HG03378 (cell line): Measurements from ENCODE around the gene SDR39U1.

Experiments
- ATAC-seq: cut with Tn5 transposase; IDR thresholded peaks from one replicate; pipeline ENCODE4 v1.9.1; 2021; ENCODE audit warnings: mild to moderate bottlenecking, moderate library complexity; ENCODE audit not compliant: unreplicated experiment

Gene SDR39U1

DNA sequence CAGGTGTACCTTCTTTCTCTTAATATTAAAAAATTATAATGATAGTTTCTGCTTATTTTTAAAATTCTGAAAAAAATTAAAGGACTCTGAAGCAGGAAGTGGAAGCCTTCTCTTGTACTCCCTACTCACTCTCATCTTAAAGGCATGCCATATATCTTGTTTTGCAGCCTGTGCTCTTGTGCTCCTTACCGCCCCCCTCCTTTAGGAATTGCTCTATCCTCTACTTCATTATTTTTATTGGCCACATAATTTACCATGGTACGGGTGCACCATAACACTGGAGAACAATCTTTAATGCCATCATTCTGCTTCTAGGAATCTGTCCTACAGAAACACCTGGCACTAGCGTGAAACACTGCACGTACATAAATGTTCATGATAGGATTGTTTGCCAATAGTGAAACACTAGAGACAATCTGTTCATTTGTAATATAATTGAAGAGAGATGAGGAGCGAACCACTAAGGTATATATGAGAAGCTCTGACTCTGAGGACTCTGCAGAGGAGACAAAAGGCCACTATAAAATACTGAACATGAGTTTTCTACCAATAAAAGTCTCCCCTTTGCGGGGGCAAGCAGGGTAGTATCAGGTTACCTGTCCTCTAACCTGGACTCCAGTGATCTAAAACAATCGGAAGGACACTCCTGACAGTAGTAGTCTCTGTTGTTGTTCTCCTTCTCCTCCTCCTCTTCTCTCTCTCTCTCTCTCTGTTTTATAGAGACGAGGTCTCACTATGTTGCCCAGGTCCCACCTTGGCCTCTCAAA is 50.1 kb downstream of the SDR39U1 start:
- no peak for ATAC-seq

DNA sequence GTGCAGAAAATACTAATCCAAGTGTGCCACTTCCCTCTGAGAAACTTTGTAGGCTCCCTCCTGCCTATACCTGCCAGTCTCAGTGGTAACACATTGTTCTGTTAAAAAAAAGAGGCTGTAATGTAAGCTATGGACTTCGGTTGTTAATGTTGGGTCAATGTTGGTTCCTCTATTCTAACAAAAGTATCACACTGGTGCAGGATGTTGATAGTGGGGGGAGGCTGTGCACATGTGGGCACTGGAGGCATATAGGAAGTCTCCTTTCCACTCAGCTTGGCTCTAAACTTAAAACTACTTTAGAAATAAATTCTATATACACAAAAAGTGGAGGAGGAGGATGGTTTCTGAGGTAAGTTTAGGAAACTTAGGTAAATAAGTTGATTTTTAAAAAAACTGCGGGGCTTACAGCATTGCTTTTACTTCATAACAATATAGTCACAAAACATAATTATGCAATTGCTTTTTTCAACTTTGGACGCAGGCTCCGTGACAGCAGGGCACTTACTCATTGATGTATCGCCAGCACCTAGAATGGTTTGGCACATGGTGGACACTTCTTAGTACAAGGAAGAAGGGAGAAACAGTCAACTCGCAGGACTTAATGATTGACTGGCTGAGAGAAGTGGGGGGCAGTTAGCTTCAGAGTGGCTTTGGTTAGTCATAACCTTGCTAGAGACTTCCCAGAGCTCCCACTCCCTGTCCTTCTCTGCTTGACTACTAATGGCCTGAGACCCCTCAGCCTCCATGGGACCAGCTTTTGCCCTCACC is 51.7 kb downstream of the SDR39U1 start:
- ATAC-seq = no peak
